ENCODE data around the gene TRIM37.
A peak's percentile ranks its signal among the peaks of the same experiment; 100 is the strongest.

TRIM37 gene

DNA sequence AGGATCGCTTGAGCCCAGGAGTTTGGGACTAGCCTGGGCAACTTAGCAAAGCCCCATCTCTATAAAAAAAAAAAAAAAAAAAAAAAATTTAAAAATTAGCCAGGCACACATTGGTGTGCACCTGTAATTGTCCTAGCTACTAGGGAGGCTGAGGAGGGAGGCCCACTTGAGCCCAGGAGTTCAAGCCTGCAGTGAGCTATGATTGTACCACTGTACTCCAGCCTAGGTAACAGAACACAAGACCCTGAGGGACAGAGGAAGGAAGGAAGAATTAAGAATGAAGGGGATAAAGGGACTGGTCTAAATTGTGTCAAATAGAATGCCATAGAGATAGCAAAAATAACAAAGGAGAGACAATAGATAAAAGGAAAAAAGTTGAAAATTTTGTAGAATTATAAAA is 102.8 kb downstream of the TRIM37 start:
- TF ChIP-seq CTCF (IDR thresholded peaks at IDR 0.05; ENCODE audit: low read depth, low read length, missing control alignments) = no peak
- DNase-seq (ENCODE audit: low read depth) = no peak
- no peak overlapping the region for H3K4me3 ChIP-seq (ENCODE audit: low read depth, low read length)

DNA sequence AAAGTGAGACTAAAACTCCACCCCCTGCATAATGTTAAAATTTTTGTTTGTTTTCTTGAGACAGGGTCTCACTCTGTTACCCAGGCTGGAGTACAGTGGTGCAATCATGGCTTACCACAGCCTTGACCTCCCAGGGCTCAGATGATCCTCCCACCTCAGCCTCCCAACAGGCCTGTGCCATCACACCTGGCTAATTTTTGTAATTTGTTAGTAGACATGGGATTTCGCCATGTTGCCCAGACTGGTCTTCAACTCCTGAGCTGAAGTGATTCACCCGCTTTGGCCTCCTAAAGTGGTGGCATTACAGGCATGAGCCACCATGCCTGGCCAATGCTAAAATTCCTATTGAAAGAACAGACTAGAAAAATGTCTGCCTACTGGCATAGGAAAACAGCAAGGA is 103.8 kb downstream of the TRIM37 start:
- no peak overlapping the region for H3K4me3 ChIP-seq (ENCODE audit: low read depth, low read length)
- DNase-seq (ENCODE audit: low read depth) = no peak
- no peak for TF ChIP-seq CTCF (IDR thresholded peaks at IDR 0.05; ENCODE audit: low read depth, low read length, missing control alignments)

- no peak for DNase-seq (ENCODE audit: low read depth)
- TF ChIP-seq CTCF (IDR thresholded peaks at IDR 0.05; ENCODE audit: low read depth, low read length, missing control alignments) = no peak
- H3K4me3 ChIP-seq (ENCODE audit: low read depth, low read length) = no peak overlapping the region
Measured at GRCh38 chr17:59002126-59002525, 104.6 kb downstream of the TRIM37 start.

- DNase-seq (ENCODE audit: low read depth) = peak; percentile 93
- 0 out of 2 replicates have a peak overlapping the region, but pooled peaks have one; percentile 0 for H3K4me3 ChIP-seq (ENCODE audit: low read depth, low read length)
- no peak for TF ChIP-seq CTCF (IDR thresholded peaks at IDR 0.05; ENCODE audit: low read depth, low read length, missing control alignments)
Measured at GRCh38 chr17:59001158-59001814, 105.4 kb downstream of the TRIM37 start.

- no peak overlapping the region for H3K4me3 ChIP-seq (ENCODE audit: low read depth, low read length)
- DNase-seq (ENCODE audit: low read depth) = no peak
- TF ChIP-seq CTCF (IDR thresholded peaks at IDR 0.05; ENCODE audit: low read depth, low read length, missing control alignments) = no peak
Measured at GRCh38 chr17:59000022-59000421, 106.7 kb downstream of the TRIM37 start.

DNA sequence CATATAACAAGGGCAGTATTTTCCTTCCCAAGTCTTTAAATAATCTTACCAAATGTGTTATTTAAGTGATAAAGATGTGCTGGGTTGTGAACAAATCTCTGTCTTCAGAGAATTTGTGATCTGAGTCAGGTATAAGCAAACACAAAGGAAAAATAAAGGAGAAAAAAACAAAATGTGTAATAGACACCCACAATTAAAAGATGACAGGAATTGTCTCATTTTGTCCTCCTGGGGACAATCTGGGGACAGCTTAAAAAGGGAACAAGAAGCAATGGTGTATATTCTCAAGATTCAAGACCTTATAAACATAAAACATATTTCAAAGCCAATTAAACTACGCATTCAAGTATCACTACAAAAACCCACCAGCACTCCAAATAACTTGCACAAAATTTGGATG is 107.2 kb downstream of the TRIM37 start:
- DNase-seq (ENCODE audit: low read depth) = no peak
- TF ChIP-seq CTCF (IDR thresholded peaks at IDR 0.05; ENCODE audit: low read depth, low read length, missing control alignments) = no peak
- H3K4me3 ChIP-seq (ENCODE audit: low read depth, low read length) = no peak overlapping the region

DNA sequence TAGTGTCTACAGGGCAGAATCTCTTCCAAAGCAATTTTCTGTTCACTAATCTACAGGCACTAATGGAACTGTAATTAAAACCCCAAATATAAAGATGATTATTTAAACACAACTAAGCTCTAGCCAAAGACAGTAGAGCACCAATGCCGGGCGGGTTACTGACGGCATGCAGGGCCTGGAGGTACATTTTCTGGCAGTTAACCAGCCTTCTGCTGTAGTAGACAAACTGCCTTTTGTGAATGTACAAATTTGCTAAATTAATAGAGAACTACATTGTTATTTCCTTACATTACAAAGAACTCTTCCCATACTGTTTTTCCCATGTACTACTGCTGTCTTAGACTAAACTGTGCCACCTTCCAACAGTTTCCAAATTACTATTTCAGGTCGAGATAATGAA is 107.8 kb downstream of the TRIM37 start:
- TF ChIP-seq CTCF (IDR thresholded peaks at IDR 0.05; ENCODE audit: low read depth, low read length, missing control alignments) = no peak
- no peak for DNase-seq (ENCODE audit: low read depth)
- H3K4me3 ChIP-seq (ENCODE audit: low read depth, low read length) = no peak overlapping the region

Data from GM12864 (cell line).